ENCODE results near the gene BUD13.

The BUD13 gene

GRCh38 chr11:116707161-116707629, 65.6 kb downstream of the BUD13 start:
- TF ChIP-seq, protein P1, sequence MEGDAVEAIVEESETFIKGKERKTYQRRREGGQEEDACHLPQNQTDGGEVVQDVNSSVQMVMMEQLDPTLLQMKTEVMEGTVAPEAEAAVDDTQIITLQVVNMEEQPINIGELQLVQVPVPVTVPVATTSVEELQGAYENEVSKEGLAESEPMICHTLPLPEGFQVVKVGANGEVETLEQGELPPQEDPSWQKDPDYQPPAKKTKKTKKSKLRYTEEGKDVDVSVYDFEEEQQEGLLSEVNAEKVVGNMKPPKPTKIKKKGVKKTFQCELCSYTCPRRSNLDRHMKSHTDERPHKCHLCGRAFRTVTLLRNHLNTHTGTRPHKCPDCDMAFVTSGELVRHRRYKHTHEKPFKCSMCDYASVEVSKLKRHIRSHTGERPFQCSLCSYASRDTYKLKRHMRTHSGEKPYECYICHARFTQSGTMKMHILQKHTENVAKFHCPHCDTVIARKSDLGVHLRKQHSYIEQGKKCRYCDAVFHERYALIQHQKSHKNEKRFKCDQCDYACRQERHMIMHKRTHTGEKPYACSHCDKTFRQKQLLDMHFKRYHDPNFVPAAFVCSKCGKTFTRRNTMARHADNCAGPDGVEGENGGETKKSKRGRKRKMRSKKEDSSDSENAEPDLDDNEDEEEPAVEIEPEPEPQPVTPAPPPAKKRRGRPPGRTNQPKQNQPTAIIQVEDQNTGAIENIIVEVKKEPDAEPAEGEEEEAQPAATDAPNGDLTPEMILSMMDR (conservative IDR thresholded peaks at IDR 0.05; ENCODE audit: low read length): no peak
- no peak overlapping the region for H3K4me3 ChIP-seq (ENCODE audit: low read length)
- no peak for DNase-seq (ENCODE audit: low read depth)

- TF ChIP-seq, protein P1 (conservative IDR thresholded peaks at IDR 0.05; ENCODE audit: low read length): no peak
- no peak for DNase-seq (ENCODE audit: low read depth)
- H3K4me3 ChIP-seq (ENCODE audit: low read length): no peak overlapping the region
Measured at GRCh38 chr11:116703421-116703820, 69.4 kb downstream of the BUD13 start.

DNA sequence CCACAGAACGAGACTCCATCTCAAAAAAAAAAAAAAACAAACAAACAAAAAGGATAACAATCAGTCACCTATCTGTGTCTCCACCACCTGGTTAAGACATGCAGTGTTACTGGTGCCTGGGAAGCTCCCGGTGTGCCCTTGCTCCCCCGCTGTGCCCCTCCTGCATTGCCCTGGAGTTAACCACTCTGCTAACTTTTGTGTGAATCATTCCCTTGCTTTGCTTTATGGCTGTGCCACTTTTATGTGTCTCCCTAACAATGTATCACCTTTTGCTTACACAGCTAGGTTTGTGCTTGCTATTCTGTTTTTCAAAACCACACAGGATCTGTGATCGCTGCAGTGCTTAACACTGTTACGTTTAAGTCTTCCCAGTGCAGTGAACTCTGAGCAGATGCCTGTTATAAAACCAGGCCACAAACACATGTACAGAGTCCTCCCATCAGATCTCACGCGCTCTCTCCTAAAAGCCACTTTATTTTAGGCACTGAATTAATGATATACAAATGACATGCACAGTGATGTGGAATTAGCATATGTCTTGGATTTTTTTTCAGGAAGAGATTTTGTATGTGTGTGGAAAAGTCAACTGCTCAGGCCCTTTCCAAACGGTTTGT, 69.9 kb downstream of the BUD13 start:
- TF ChIP-seq, protein P1 (conservative IDR thresholded peaks at IDR 0.05; ENCODE audit: low read length): no peak
- no peak for DNase-seq (ENCODE audit: low read depth)
- no peak overlapping the region for H3K4me3 ChIP-seq (ENCODE audit: low read length)

GRCh38 chr11:116701876-116702275, 70.9 kb downstream of the BUD13 start:
- H3K4me3 ChIP-seq (ENCODE audit: low read length): no peak overlapping the region
- TF ChIP-seq, protein P1 (conservative IDR thresholded peaks at IDR 0.05; ENCODE audit: low read length): no peak
- no peak for DNase-seq (ENCODE audit: low read depth)

DNA sequence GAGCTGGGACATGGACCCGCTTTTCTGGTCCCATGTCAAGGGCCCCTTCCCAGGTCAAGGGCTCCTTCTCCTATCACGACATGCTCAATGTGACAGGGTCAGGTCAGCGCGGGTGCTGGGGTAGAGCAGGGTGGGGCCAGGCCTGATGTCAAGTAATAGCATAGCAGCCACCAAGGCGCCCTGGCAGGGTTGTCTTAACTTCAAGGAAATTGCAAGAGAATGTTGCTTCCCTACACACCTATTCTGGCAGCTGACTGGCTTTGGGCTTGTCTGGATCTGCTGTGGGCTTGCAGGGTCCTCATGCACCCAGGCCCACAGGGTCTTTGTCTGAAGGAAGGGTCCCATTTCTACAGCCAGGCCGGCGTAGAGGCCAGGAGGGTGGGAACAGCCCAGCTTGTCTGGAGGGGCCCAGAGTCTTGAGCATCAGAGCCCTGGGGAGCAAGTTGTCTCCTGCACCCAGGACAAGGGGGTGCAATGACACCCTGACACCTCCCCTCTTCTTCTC, 71.4 kb downstream of the BUD13 start:
- no peak for DNase-seq (ENCODE audit: low read depth)
- TF ChIP-seq, protein P1 (conservative IDR thresholded peaks at IDR 0.05; ENCODE audit: low read length): no peak
- H3K4me3 ChIP-seq (ENCODE audit: low read length): no peak overlapping the region

DNA sequence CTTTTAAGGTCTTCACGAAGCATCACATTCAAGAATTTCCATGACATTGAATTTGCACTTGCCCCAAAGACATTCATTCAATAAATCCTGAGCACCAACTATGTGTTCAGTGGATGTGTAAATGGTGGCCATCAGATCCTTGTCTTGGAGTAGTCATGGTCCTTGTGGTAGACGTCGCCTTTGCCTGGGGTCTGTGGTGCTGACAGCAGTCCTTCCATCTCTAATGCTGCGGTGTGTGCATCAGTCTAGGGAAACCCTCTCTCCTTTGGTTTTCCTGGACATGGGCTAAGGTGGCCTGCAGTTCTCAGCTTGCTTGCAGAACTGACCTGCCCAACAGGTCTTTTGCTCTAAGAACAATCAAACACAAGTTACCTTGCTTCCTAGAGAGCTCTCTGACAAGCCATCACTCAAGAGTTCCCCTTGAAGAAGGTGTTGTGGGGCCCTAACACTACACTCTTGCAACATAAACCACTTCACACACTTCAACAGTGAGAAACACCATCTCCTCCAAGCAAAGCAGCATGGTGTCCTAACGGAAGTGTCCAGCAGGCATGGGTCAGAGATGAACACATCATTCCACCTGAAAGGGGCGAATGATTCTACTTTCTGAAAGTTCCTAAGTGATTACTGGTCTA, 72.1 kb downstream of the BUD13 start:
- H3K4me3 ChIP-seq (ENCODE audit: low read length): no peak overlapping the region
- no peak for DNase-seq (ENCODE audit: low read depth)

More for the DNA sequence above, 72.1 kb downstream of the BUD13 start:
- TF ChIP-seq, protein P1 (conservative IDR thresholded peaks at IDR 0.05; ENCODE audit: low read length): no peak
